Measurements from ENCODE around the gene ULBP2. TPM values are rescaled to one million over a fixed set of nuclear protein-coding genes. Genes with fewer than 3 reads are reported as not detected.
"Not testable (repeated sequence)": the region's sequence is repeated elsewhere in the genome, so short reads cannot be mapped to it uniquely, and the experiment has no call there.

ULBP2 gene
- total RNA-seq, 1 donor from 2014 or later, result 9.9 TPM

DNA sequence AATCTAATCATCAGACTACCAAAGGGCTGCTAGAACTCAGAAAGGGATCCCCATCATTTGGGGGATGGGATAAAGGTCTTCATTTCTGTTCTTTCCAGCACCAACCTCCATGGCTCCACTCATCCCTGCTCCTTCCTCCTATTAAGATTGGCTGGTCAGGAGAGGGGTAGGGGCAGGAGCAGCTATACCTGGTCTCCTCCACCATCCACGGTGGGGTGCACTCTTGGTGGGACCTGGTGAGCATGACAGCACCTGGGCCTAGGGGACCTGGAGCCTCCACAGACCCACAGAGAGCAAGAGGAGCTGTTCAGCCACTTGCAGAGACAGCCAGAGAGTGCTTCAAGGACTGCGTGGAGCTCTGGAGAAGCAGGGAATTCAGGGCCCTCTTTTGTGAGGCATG lies 6.1 kb upstream of the ULBP2 start:
- Mint-ChIP-seq H3K4me3 (ENCODE audit: unreplicated experiment) (no peak overlapping the region), H3K9me3 (ENCODE audit: unreplicated experiment) (no peaks in the 10 kb centered on the region), H3K4me1 (ENCODE audit: unreplicated experiment) (peaks cover 9% of the 10 kb centered on the region), H3K27ac (ENCODE audit: unreplicated experiment) (no peak overlapping the region), H3K36me3 (ENCODE audit: low read depth, unreplicated experiment) (no peaks in the 10 kb centered on the region), H3K27me3 (ENCODE audit: unreplicated experiment) (peaks cover 36% of the 10 kb centered on the region)
- no peak for DNase-seq (ENCODE audit: low spot score)
- TF ChIP-seq, protein P1, sequence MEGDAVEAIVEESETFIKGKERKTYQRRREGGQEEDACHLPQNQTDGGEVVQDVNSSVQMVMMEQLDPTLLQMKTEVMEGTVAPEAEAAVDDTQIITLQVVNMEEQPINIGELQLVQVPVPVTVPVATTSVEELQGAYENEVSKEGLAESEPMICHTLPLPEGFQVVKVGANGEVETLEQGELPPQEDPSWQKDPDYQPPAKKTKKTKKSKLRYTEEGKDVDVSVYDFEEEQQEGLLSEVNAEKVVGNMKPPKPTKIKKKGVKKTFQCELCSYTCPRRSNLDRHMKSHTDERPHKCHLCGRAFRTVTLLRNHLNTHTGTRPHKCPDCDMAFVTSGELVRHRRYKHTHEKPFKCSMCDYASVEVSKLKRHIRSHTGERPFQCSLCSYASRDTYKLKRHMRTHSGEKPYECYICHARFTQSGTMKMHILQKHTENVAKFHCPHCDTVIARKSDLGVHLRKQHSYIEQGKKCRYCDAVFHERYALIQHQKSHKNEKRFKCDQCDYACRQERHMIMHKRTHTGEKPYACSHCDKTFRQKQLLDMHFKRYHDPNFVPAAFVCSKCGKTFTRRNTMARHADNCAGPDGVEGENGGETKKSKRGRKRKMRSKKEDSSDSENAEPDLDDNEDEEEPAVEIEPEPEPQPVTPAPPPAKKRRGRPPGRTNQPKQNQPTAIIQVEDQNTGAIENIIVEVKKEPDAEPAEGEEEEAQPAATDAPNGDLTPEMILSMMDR (IDR thresholded peaks at IDR 0.05; ENCODE audit: unreplicated experiment), result no peak

DNA sequence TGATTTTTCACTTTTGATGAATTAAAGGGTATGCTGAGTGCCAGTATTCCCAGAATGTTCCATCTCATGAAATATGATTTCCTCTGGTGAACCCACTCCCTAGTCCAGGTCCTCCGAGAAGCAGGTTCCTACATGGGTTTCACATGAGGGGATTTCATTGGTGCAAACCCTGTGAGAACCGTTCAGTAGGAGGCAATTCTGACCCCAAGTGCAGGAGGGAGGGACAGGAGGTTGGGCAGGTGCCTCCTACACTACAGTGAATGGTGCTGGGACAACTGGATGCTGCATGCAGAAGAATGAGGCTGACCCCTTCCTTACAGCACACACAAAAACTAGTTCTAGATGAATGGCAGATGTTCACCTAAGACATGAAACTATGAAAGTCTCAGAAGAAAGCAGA lies 5.1 kb upstream of the ULBP2 start:
- Mint-ChIP-seq H3K4me1 (ENCODE audit: unreplicated experiment) (peaks cover 9% of the 10 kb centered on the region), H3K9me3 (ENCODE audit: unreplicated experiment) (no peaks in the 10 kb centered on the region), H3K36me3 (ENCODE audit: low read depth, unreplicated experiment) (no peaks in the 10 kb centered on the region), H3K4me3 (ENCODE audit: unreplicated experiment) (no peak overlapping the region), H3K27me3 (ENCODE audit: unreplicated experiment) (peaks cover 42% of the 10 kb centered on the region), H3K27ac (ENCODE audit: unreplicated experiment) (no peak overlapping the region)
- no peak for DNase-seq (ENCODE audit: low spot score)
- TF ChIP-seq, protein P1 (IDR thresholded peaks at IDR 0.05; ENCODE audit: unreplicated experiment), result no peak

DNA sequence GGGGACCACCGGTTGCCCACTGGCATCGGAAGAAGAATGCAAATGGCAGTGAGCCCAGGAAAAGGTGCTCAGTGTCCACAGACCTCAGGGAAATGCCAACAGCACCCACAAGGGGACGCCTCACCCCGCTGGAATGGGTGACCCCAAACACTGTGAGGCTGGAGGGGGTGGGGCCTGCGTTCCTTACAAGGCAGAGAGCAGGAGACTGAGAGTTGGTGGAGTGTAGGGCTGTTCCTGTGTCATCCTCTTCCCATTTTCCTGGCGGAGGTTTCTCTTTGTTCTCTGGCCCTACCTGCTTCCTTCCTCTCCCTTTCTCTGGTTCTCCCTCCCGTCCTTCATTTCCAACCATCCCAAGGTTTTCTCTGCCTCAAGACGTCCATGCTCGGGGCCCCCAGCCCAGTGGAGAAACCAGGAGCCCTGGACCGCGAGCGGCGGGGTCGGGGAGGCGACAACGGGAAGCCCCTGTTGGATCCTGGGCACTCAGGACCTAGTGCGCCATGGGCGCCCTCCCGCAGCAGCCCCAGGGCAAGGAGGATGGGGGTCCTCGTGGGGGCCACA lies 3.7 kb upstream of the ULBP2 start:
- DNase-seq (ENCODE audit: low spot score); H3K4me3 Mint-ChIP-seq (ENCODE audit: unreplicated experiment); H3K36me3 Mint-ChIP-seq (ENCODE audit: low read depth, unreplicated experiment); H3K27ac Mint-ChIP-seq (ENCODE audit: unreplicated experiment); H3K9me3 Mint-ChIP-seq (ENCODE audit: unreplicated experiment): not testable (repeated sequence)
- H3K27me3 Mint-ChIP-seq (ENCODE audit: unreplicated experiment), result peaks cover 43% of the 10 kb centered on the region
- peaks cover 16% of the 10 kb centered on the region for H3K4me1 Mint-ChIP-seq (ENCODE audit: unreplicated experiment)

DNA sequence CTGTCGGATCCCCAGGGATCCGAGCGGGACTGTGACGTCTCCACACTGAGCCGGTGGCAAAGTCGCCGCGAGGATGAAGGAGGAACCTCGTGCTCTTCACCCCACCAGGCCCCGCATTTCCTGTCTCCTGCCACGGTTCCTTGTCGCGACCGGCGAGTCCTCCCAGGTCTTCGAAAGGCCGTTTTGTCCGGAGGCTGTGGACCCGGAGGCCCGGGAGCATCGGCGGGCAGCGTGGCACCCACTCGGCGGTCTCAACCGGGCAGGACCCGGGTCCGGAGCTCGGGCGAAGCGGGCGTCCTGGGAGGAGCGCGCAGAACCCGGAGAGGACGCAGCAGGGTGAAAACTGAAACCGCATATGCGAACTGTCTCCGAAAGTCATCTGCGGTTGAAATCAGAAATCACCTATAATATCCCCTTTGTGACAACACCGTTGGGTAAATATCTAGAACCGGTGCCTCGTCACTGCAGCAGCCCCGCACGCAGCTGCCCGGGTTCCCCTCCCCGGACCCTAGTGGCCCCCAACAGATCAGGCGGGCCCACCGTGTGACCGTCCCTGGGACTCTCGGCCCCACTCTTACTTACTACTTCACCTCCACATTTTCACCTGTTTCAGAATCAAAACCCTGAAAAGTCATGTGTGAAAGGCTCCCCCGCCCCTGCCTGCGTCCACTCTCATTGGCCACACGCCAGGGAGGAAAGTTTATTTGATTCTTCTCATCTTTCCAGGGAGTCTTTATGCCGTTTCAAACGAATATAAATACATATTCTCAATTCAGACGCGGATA lies 3.1 kb upstream of the ULBP2 start:
- H3K27ac Mint-ChIP-seq (ENCODE audit: unreplicated experiment), result peak overlapping the region; percentile 16
- H3K36me3 Mint-ChIP-seq (ENCODE audit: low read depth, unreplicated experiment), result no peaks in the 10 kb centered on the region

DNA sequence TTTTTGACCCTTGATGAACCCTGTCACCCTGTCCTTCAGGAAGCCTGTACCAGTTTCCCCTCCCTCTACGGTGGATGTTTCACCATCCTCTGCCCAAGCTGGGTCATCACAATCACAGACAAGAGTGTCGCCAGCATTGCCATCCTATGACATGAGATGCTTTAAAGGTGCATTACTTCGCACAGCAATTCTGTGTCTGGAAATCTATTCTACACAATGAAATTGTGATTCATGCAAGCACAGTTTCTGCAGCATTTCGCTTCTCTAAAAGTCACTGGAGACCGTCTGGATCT lies 2.5 kb upstream of the ULBP2 start:
- Mint-ChIP-seq H3K9me3 (ENCODE audit: unreplicated experiment) (no peaks in the 10 kb centered on the region), H3K27me3 (ENCODE audit: unreplicated experiment) (peaks cover 43% of the 10 kb centered on the region), H3K4me3 (ENCODE audit: unreplicated experiment) (peak overlapping the region; percentile 86), H3K4me1 (ENCODE audit: unreplicated experiment) (peaks cover 14% of the 10 kb centered on the region), H3K36me3 (ENCODE audit: low read depth, unreplicated experiment) (no peaks in the 10 kb centered on the region), H3K27ac (ENCODE audit: unreplicated experiment) (peak overlapping the region; percentile 16)
- TF ChIP-seq, protein P1 (IDR thresholded peaks at IDR 0.05; ENCODE audit: unreplicated experiment), result no peak
- DNase-seq (ENCODE audit: low spot score), result no peak

More for the DNA sequence above, 3.1 kb upstream of the ULBP2 start:
- H3K27me3 Mint-ChIP-seq (ENCODE audit: unreplicated experiment), result peaks cover 43% of the 10 kb centered on the region
- H3K9me3 Mint-ChIP-seq (ENCODE audit: unreplicated experiment), result no peaks in the 10 kb centered on the region
- peak overlapping the region; percentile 86 for H3K4me3 Mint-ChIP-seq (ENCODE audit: unreplicated experiment)
- DNase-seq (ENCODE audit: low spot score), result no peak
- TF ChIP-seq, protein P1 (IDR thresholded peaks at IDR 0.05; ENCODE audit: unreplicated experiment), result no peak
- peaks cover 14% of the 10 kb centered on the region for H3K4me1 Mint-ChIP-seq (ENCODE audit: unreplicated experiment)

Measured in endothelial cell (in vitro differentiated cells).